ENCODE measurements around the gene PPP2R2B.
A peak's percentile ranks its signal among the peaks of the same experiment; 100 is the strongest.
"Not testable (repeated sequence)": the region's sequence is repeated elsewhere in the genome, so short reads cannot be mapped to it uniquely, and the experiment has no call there.

Gene PPP2R2B

GRCh38 chr5:146588331-146589027 lies 290.1 kb downstream of the PPP2R2B start:
- DNase-seq = no peak

- no peak for DNase-seq
Observed at GRCh38 chr5:146586752-146587151, 291.8 kb downstream of the PPP2R2B start.

- DNase-seq = no peak
Observed at GRCh38 chr5:146584750-146585149, 293.8 kb downstream of the PPP2R2B start.

GRCh38 chr5:146582051-146582596 lies 296.4 kb downstream of the PPP2R2B start:
- no peak for DNase-seq

- no peak for DNase-seq
Observed at GRCh38 chr5:146580237-146580636, 298.3 kb downstream of the PPP2R2B start.

GRCh38 chr5:146574713-146575112 lies 303.8 kb downstream of the PPP2R2B start:
- DNase-seq = no peak

- no peak for DNase-seq
Observed at GRCh38 chr5:146568161-146568560, 310.4 kb downstream of the PPP2R2B start.

- DNase-seq = peak; percentile 86
Observed at GRCh38 chr5:146565764-146566367, 312.7 kb downstream of the PPP2R2B start.

- DNase-seq = no peak
Observed at GRCh38 chr5:146564007-146564762, 314.4 kb downstream of the PPP2R2B start.

- DNase-seq = no peak
Observed at GRCh38 chr5:146562461-146562860, 316.1 kb downstream of the PPP2R2B start.

- no peak for DNase-seq
Observed at GRCh38 chr5:146561711-146562110, 316.8 kb downstream of the PPP2R2B start.

GRCh38 chr5:146560205-146560812 lies 318.2 kb downstream of the PPP2R2B start:
- no peak for DNase-seq

GRCh38 chr5:146556884-146557283 lies 321.7 kb downstream of the PPP2R2B start:
- not testable (repeated sequence) for DNase-seq

GRCh38 chr5:146553446-146553845 lies 325.1 kb downstream of the PPP2R2B start:
- no peak for DNase-seq

GRCh38 chr5:146549615-146550014 lies 328.9 kb downstream of the PPP2R2B start:
- no peak for DNase-seq

GRCh38 chr5:146548781-146549449 lies 329.6 kb downstream of the PPP2R2B start:
- no peak for DNase-seq

GRCh38 chr5:146544232-146544631 lies 334.3 kb downstream of the PPP2R2B start:
- no peak for DNase-seq

GRCh38 chr5:146541958-146542849 lies 336.4 kb downstream of the PPP2R2B start:
- peak; percentile 76 for DNase-seq

- DNase-seq = no peak
Observed at GRCh38 chr5:146540414-146540813, 338.1 kb downstream of the PPP2R2B start.

GRCh38 chr5:146539973-146540372 lies 338.6 kb downstream of the PPP2R2B start:
- DNase-seq = no peak

GRCh38 chr5:146538432-146538831 lies 340.1 kb downstream of the PPP2R2B start:
- DNase-seq = no peak

- no peak for DNase-seq
Observed at GRCh38 chr5:146533882-146534281, 344.7 kb downstream of the PPP2R2B start.

Data from NCI-H82 (cell line).